Measurements from ENCODE around the gene HNF1B. TPM values are rescaled to one million over a fixed set of nuclear protein-coding genes. Genes with fewer than 3 reads are reported as not detected.
A peak's percentile ranks its signal among the peaks of the same experiment; 100 is the strongest.

HNF1B gene
- total and polyA plus RNA-seq, 5 donors, result not detected

DNA sequence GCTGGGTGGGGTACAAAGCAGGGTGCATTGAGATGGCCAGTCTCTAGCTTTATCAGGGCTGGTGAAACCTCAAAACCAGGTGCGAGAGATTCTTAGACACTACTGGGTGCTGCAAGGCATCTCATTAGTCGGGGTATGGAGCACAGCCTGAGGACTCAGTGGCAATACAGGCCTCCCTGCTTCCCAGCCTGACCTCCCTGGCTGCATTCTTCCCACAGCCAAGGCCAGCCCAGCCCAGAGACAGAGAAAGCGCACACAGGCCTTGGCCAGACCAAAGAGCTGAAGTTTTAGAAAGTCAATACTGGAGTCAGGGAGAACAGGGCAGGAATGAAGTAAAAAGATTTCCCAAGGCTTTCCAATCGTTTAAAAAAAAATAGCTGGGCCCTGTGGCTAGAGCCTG is 12.5 kb downstream of the HNF1B start:
- Histone ChIP-seq H3K9me3 (ENCODE audit: control insufficient read depth, low read length) (no peaks in the 10 kb centered on the region), H3K27ac (ENCODE audit: low read length) (no peak overlapping the region), H3K4me3 (ENCODE audit: low read length) (no peak overlapping the region), H3K27me3 (ENCODE audit: control insufficient read depth, insufficient read depth) (peaks cover 3% of the 10 kb centered on the region), H3K4me1 (ENCODE audit: control insufficient read depth, insufficient read depth, low read length) (no peaks in the 10 kb centered on the region)
- intact Hi-C loops (cut with DNase I), result no loop called here
- ATAC-seq, result no peak
- WGBS, result 87% methylated on average over 4 of the region's 4 CpGs
- DNase-seq, result no peak

DNA sequence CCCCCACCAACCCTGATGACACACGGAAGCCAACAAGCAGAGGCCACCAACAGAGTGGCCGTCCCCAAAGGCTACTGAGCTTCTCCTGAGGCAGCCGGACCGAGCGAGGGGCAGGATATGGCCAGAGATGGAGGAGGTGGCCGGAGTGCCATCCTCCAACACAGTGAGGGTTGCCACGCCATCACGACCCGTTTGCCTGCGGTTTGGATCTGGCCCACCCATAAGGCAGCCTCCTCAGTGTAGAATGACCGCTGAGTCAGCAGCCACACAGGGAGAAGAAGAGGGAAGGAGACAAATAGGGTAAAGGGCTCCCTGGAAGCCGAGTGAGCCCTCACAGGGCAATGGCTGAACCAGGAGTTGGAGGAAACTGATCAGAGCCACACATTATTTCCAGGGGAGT is 13.8 kb downstream of the HNF1B start:
- Histone ChIP-seq H3K9me3 (ENCODE audit: control insufficient read depth, low read length) (no peaks in the 10 kb centered on the region), H3K27ac (ENCODE audit: low read length) (no peak overlapping the region), H3K27me3 (ENCODE audit: control insufficient read depth, insufficient read depth) (no peaks in the 10 kb centered on the region), H3K4me3 (ENCODE audit: low read length) (no peak overlapping the region), H3K4me1 (ENCODE audit: control insufficient read depth, insufficient read depth, low read length) (no peaks in the 10 kb centered on the region)
- ATAC-seq, result no peak
- intact Hi-C loops (cut with DNase I), result no loop called here
- 91% methylated on average over 12 of the region's 12 CpGs for WGBS
- DNase-seq, result no peak

- WGBS, result 61% methylated on average over 6 of the region's 6 CpGs
- no peak for ATAC-seq
- Histone ChIP-seq H3K4me1 (ENCODE audit: control insufficient read depth, insufficient read depth, low read length) (no peaks in the 10 kb centered on the region), H3K9me3 (ENCODE audit: control insufficient read depth, low read length) (no peaks in the 10 kb centered on the region), H3K4me3 (ENCODE audit: low read length) (no peak overlapping the region), H3K27ac (ENCODE audit: low read length) (no peak overlapping the region), H3K27me3 (ENCODE audit: control insufficient read depth, insufficient read depth) (no peaks in the 10 kb centered on the region)
- no peak for DNase-seq
- intact Hi-C loops (cut with DNase I), result no loop called here
These were observed 15.0 kb downstream of the HNF1B start for GRCh38 chr17:37729905-37730304.

DNA sequence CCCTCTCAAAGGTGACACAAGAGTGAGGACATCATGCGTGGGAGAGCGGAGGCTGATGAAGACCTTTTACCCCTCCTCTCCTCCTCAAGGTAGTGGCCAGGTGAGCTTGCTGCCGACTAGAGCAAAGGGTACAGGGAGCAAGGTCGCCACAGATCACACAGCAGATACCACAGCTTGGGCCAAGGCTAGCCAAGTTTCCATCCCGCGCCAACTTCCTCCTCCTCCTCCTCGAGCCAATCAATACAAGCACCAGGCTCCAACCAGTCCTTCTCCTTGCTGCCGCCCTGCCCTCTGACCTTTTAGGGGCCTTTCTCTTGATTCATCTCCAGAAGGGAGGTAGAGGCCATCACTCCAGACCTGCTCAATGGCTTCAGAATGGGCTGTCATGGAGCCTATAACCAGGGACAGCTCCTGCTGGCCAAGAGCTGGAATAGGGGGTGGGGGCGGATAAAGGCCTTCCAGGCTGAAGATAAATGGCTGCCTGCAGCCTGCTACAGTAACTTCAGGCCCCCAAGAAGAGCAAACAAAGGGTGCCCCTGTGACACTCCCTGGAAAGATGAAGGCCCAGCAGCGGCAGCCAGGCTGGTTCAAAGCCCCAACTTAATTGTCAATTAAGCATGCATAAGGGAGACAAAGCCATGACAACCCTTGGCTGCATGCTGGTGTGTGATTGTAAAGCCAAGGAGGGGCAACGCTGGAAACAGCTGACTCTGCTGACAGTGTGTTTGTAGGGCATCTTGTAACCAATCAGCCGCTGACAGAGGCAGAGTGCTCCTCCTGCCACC is 17.8 kb downstream of the HNF1B start:
- no peak overlapping the region for H3K27ac ChIP-seq (ENCODE audit: low read length)
- H3K9me3 ChIP-seq (ENCODE audit: control insufficient read depth, low read length), result no peaks in the 10 kb centered on the region
- no peak for DNase-seq
- ATAC-seq, result no peak
- no peak overlapping the region for H3K4me3 ChIP-seq (ENCODE audit: low read length)
- intact Hi-C loops (cut with DNase I), result no loop called here
- 73% methylated on average over 12 of the region's 12 CpGs for WGBS
- no peaks in the 10 kb centered on the region for H3K27me3 ChIP-seq (ENCODE audit: control insufficient read depth, insufficient read depth)
- no peaks in the 10 kb centered on the region for H3K4me1 ChIP-seq (ENCODE audit: control insufficient read depth, insufficient read depth, low read length)

- no peak overlapping the region for H3K27ac ChIP-seq (ENCODE audit: low read length)
- ATAC-seq, result no peak
- H3K4me1 ChIP-seq (ENCODE audit: control insufficient read depth, insufficient read depth, low read length), result no peaks in the 10 kb centered on the region
- no peaks in the 10 kb centered on the region for H3K27me3 ChIP-seq (ENCODE audit: control insufficient read depth, insufficient read depth)
- intact Hi-C loops (cut with DNase I), result no loop called here
- WGBS, result 86% methylated on average over 3 of the region's 3 CpGs
- H3K9me3 ChIP-seq (ENCODE audit: control insufficient read depth, low read length), result no peaks in the 10 kb centered on the region
- H3K4me3 ChIP-seq (ENCODE audit: low read length), result no peak overlapping the region
- DNase-seq, result no peak
These were observed 18.6 kb downstream of the HNF1B start for GRCh38 chr17:37726248-37726647.

DNA sequence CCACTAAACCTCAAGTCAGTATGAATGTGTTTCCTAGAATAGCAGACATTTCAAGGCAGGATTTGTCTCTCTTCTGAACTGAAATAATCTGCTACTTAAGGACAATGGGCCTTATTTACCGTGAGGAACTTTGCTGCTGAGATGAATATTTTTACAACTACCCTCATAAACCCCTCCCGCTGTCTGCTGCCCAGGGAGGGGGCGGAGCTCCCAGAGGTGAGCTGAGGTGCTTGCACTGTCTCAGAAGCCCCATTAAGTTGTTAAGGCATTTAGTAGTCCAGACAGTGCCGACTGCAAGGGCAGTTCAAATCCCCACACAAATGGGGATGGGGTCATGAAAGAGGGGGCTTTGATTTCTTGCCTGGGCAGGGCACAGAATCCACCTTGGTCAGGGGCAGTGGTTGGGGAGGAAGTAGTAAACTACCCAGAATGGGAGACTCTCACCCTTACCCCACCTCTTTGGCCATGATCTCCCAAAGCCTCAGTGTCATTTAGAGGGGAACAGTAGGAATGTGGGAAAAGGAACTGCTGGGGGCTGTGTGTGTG is 19.2 kb downstream of the HNF1B start:
- H3K4me1 ChIP-seq (ENCODE audit: control insufficient read depth, insufficient read depth, low read length), result no peaks in the 10 kb centered on the region
- intact Hi-C loops (cut with DNase I), result no loop called here
- DNase-seq (no peak), ATAC-seq (peak in 1 of 2 donors; percentile 26)
- H3K27me3 ChIP-seq (ENCODE audit: control insufficient read depth, insufficient read depth), result no peaks in the 10 kb centered on the region
- no peak overlapping the region for H3K4me3 ChIP-seq (ENCODE audit: low read length)
- WGBS, result 62% methylated on average over 4 of the region's 4 CpGs
- no peaks in the 10 kb centered on the region for H3K9me3 ChIP-seq (ENCODE audit: control insufficient read depth, low read length)
- no peak overlapping the region for H3K27ac ChIP-seq (ENCODE audit: low read length)

DNA sequence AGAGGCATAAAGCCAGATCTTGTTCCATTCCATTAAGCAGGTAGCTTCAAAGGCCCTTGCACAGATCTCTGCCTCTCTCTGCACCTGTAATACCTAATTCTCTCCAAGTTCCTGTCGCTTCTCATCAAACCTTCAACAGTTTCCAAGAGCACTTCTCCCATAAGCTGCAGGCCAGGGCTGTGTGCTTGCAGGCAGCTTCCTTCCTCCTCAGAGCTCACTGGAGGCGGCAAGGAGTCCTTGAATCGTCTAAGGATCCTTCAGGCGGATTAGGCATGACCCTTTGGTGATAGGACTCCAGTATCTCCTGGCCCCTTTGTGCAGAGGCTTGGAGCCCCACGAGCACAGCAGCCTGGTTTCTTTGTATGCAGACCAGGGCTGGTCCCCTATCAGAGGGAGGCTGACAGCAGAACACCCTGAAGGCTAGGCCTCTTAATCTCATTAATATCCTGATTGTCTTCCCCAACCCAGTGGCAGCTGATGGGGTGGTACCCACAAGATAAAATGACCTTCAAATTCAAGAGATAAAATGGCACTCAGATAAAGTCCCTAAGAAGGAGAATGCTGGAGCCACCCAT is 19.8 kb downstream of the HNF1B start:
- intact Hi-C loops (cut with DNase I), result no loop called here
- H3K4me1 ChIP-seq (ENCODE audit: control insufficient read depth, insufficient read depth, low read length), result no peaks in the 10 kb centered on the region
- ATAC-seq, result no peak
- no peaks in the 10 kb centered on the region for H3K27me3 ChIP-seq (ENCODE audit: control insufficient read depth, insufficient read depth)
- no peak overlapping the region for H3K4me3 ChIP-seq (ENCODE audit: low read length)
- no peak for DNase-seq
- H3K27ac ChIP-seq (ENCODE audit: low read length), result no peak overlapping the region
- 70% methylated on average over 5 of the region's 5 CpGs for WGBS
- no peaks in the 10 kb centered on the region for H3K9me3 ChIP-seq (ENCODE audit: control insufficient read depth, low read length)

- H3K9me3 ChIP-seq (ENCODE audit: control insufficient read depth, low read length), result no peaks in the 10 kb centered on the region
- no peak for DNase-seq
- H3K4me1 ChIP-seq (ENCODE audit: control insufficient read depth, insufficient read depth, low read length), result no peaks in the 10 kb centered on the region
- H3K4me3 ChIP-seq (ENCODE audit: low read length), result no peak overlapping the region
- intact Hi-C loops (cut with DNase I), result no loop called here
- no peak overlapping the region for H3K27ac ChIP-seq (ENCODE audit: low read length)
- WGBS, result 75% methylated on average over 4 of the region's 4 CpGs
- ATAC-seq, result no peak
- H3K27me3 ChIP-seq (ENCODE audit: control insufficient read depth, insufficient read depth), result no peaks in the 10 kb centered on the region
These were observed 23.9 kb downstream of the HNF1B start for GRCh38 chr17:37720989-37721388.

- ATAC-seq (no peak), DNase-seq (no peak)
- intact Hi-C loops (cut with DNase I), result no loop called here
- H3K27me3 ChIP-seq (ENCODE audit: control insufficient read depth, insufficient read depth), result no peaks in the 10 kb centered on the region
- 66% methylated on average over 4 of the region's 4 CpGs for WGBS
- no peaks in the 10 kb centered on the region for H3K4me1 ChIP-seq (ENCODE audit: control insufficient read depth, insufficient read depth, low read length)
- H3K4me3 ChIP-seq (ENCODE audit: low read length), result no peak overlapping the region
- no peaks in the 10 kb centered on the region for H3K9me3 ChIP-seq (ENCODE audit: control insufficient read depth, low read length)
- no peak overlapping the region for H3K27ac ChIP-seq (ENCODE audit: low read length)
These were observed 25.0 kb downstream of the HNF1B start for GRCh38 chr17:37719866-37720265.

DNA sequence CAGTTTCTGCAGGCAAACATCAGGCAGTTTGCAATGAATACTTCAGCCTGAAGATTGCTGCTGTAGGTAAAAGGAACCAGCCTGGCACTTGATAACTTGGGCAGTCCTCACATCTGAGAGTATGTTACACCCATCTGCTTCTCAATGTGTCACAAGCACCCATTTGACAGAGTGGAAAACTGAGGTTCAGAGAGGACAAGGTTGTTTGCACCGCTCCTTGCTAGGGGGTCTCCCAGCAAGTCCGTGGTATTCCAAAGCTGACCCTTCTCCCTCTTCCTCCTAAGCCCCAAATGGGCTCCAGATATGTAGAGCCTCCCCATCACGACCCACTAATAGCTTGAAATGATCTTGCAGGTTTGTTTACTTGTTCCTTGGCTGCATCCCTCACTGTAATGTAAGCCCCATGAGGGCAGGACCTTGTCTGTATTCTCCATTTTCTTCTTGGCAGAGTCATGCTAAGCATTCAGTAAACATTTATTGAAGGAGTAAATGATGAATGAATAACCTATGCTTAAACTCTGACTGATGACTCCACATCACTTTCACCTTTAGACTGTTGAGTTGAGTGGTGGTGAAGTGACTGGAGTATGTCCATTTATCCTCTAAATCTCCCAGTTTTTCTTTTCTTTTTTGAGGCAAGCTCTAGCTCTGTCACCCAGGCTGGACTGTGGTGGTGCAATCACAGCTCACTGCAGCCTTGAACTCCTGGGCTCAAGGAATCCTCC is 26.4 kb downstream of the HNF1B start:
- Histone ChIP-seq H3K4me3 (ENCODE audit: low read length) (no peak overlapping the region), H3K27me3 (ENCODE audit: control insufficient read depth, insufficient read depth) (no peaks in the 10 kb centered on the region), H3K9me3 (ENCODE audit: control insufficient read depth, low read length) (no peaks in the 10 kb centered on the region), H3K27ac (ENCODE audit: low read length) (no peak overlapping the region), H3K4me1 (ENCODE audit: control insufficient read depth, insufficient read depth, low read length) (no peaks in the 10 kb centered on the region)
- DNase-seq (no peak), ATAC-seq (no peak)
- intact Hi-C loops (cut with DNase I), result no loop called here
- WGBS, result 91% methylated on average over 3 of the region's 3 CpGs

- ATAC-seq, result no peak
- Histone ChIP-seq H3K4me3 (ENCODE audit: low read length) (no peak overlapping the region), H3K4me1 (ENCODE audit: control insufficient read depth, insufficient read depth, low read length) (no peaks in the 10 kb centered on the region), H3K9me3 (ENCODE audit: control insufficient read depth, low read length) (no peaks in the 10 kb centered on the region), H3K27ac (ENCODE audit: low read length) (peak overlapping the region; percentile 68), H3K27me3 (ENCODE audit: control insufficient read depth, insufficient read depth) (no peaks in the 10 kb centered on the region)
- WGBS, result 75% methylated on average over 3 of the region's 3 CpGs
- no peak for DNase-seq
- intact Hi-C loops (cut with DNase I), result no loop called here
These were observed 27.1 kb downstream of the HNF1B start for GRCh38 chr17:37717627-37718323.
